Astrocyte (in vitro differentiated cells and primary cell): Measurements from ENCODE around the gene CCDC6. TPM values are rescaled to one million over a fixed set of nuclear protein-coding genes. Genes with fewer than 3 reads are reported as not detected.

Experiments
- DNase-seq: peaks from one replicate; pipeline ENCODE4 v3.0.0-alpha.2; 2010; ENCODE audit warnings: low read depth
- FAIRE-seq: peaks from 2 replicates; lab custom pipeline; 2011; peaks lifted over from hg19 to GRCh38; lab: Jason Lieb, UNC
- H2AFZ ChIP-seq: 2 replicates; pipeline ENCODE4 v1.6.0; 2012; ENCODE audit warnings: low read depth, low read length, inconsistent platforms
- H3K27ac ChIP-seq: 2 replicates; pipeline ENCODE4 v1.5.1; 2011; ENCODE audit warnings: low read depth, low read length, inconsistent platforms
- H3K27me3 ChIP-seq: 2 replicates; pipeline ENCODE4 v1.6.0; 2011; ENCODE audit warnings: low read length, inconsistent platforms; ENCODE audit not compliant: insufficient read depth
- H3K36me3 ChIP-seq: 2 replicates; pipeline ENCODE4 v1.5.1; 2011; ENCODE audit warnings: low read length, inconsistent platforms; ENCODE audit not compliant: insufficient read depth
- H3K4me1 ChIP-seq: 2 replicates; pipeline ENCODE4 v1.5.1; 2011; ENCODE audit warnings: low read length, inconsistent platforms; ENCODE audit not compliant: insufficient read depth
- H3K4me2 ChIP-seq: 2 replicates; pipeline ENCODE4 v1.6.0; 2012; ENCODE audit warnings: low read length, inconsistent platforms
- H3K4me3 ChIP-seq: 2 replicates; pipeline ENCODE4 v1.5.1; 2011; ENCODE audit warnings: low read depth, mild to moderate bottlenecking, low read length, inconsistent platforms; ENCODE audit not compliant: insufficient read depth
- H3K79me2 ChIP-seq: 2 replicates; pipeline ENCODE4 v1.6.0; 2012; ENCODE audit warnings: mild to moderate bottlenecking, low read length, inconsistent platforms; ENCODE audit not compliant: insufficient read depth
- H3K9ac ChIP-seq: 2 replicates; pipeline ENCODE4 v1.6.0; 2012; ENCODE audit warnings: mild to moderate bottlenecking, low read length, inconsistent platforms
- H3K9me3 ChIP-seq: 2 replicates; pipeline ENCODE4 v1.5.1; 2012; ENCODE audit warnings: low read depth, mild to moderate bottlenecking, low read length, inconsistent platforms; ENCODE audit not compliant: insufficient read depth
- H4K20me1 ChIP-seq: 2 replicates; pipeline ENCODE4 v1.6.0; 2012; ENCODE audit warnings: low read length, inconsistent platforms; ENCODE audit not compliant: insufficient read depth
- H3K27ac Mint-ChIP-seq: one replicate; pipeline ENCODE4 v1.8.0; 2021; ENCODE audit warnings: mild to moderate bottlenecking, mixed read lengths; ENCODE audit not compliant: unreplicated experiment
- H3K27me3 Mint-ChIP-seq: one replicate; pipeline ENCODE4 v1.8.0; 2021; ENCODE audit warnings: low read depth, mixed read lengths; ENCODE audit not compliant: unreplicated experiment
- H3K36me3 Mint-ChIP-seq: one replicate; pipeline ENCODE4 v1.8.0; 2021; ENCODE audit warnings: low read depth, mixed read lengths; ENCODE audit not compliant: unreplicated experiment
- H3K4me1 Mint-ChIP-seq: one replicate; pipeline ENCODE4 v1.8.0; 2021; ENCODE audit warnings: low read depth, mixed read lengths; ENCODE audit not compliant: unreplicated experiment
- H3K4me3 Mint-ChIP-seq: one replicate; pipeline ENCODE4 v1.8.0; 2021; ENCODE audit warnings: mild to moderate bottlenecking, moderate library complexity, mixed read lengths; ENCODE audit not compliant: unreplicated experiment
- H3K9me3 Mint-ChIP-seq: one replicate; pipeline ENCODE4 v1.8.0; 2021; ENCODE audit warnings: mild to moderate bottlenecking, mixed read lengths; ENCODE audit not compliant: unreplicated experiment
- EZH2 ChIP-seq: IDR thresholded peaks from 2 replicates; pipeline ENCODE4 v1.6.1; 2012; ENCODE audit warnings: mild to moderate bottlenecking, low read length, inconsistent platforms; ENCODE audit not compliant: insufficient read depth
- total RNA-seq: library from RNA; stranded (reverse); gene quantifications from 2 replicates; pipeline ENCODE4 v1.2.1, GENCODE V29; 2021
- TF ChIP-seq, protein P1 (sequence below): IDR thresholded peaks from 2 replicates; pipeline ENCODE4 v1.5.1; 2011; ENCODE audit warnings: low read depth, mild to moderate bottlenecking, inconsistent platforms, low read length, moderate library complexity; ENCODE audit not compliant: insufficient read depth

Gene CCDC6
- total RNA-seq, 1 donor from 2014 or later = 69.4 TPM

- no peaks in the 10 kb centered on the region for H3K4me1 Mint-ChIP-seq
- H3K9me3 Mint-ChIP-seq = no peaks in the 10 kb centered on the region
- no peaks in the 10 kb centered on the region for H3K36me3 ChIP-seq
- H3K27me3 Mint-ChIP-seq = no peaks in the 10 kb centered on the region
- H3K4me3 Mint-ChIP-seq = no peak overlapping the region
- no peak overlapping the region for H3K9ac ChIP-seq
- TF ChIP-seq, protein P1, sequence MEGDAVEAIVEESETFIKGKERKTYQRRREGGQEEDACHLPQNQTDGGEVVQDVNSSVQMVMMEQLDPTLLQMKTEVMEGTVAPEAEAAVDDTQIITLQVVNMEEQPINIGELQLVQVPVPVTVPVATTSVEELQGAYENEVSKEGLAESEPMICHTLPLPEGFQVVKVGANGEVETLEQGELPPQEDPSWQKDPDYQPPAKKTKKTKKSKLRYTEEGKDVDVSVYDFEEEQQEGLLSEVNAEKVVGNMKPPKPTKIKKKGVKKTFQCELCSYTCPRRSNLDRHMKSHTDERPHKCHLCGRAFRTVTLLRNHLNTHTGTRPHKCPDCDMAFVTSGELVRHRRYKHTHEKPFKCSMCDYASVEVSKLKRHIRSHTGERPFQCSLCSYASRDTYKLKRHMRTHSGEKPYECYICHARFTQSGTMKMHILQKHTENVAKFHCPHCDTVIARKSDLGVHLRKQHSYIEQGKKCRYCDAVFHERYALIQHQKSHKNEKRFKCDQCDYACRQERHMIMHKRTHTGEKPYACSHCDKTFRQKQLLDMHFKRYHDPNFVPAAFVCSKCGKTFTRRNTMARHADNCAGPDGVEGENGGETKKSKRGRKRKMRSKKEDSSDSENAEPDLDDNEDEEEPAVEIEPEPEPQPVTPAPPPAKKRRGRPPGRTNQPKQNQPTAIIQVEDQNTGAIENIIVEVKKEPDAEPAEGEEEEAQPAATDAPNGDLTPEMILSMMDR = no peak
- TF ChIP-seq EZH2 = no peak
- H4K20me1 ChIP-seq = no peaks in the 10 kb centered on the region
- no peak overlapping the region for H3K4me2 ChIP-seq
- H3K27me3 ChIP-seq = no peaks in the 10 kb centered on the region
- no peaks in the 10 kb centered on the region for H3K79me2 ChIP-seq
- H3K27ac ChIP-seq = no peak overlapping the region
- DNase-seq (no peak), FAIRE-seq (no peak)
- H3K4me1 ChIP-seq = no peaks in the 10 kb centered on the region
- no peaks in the 10 kb centered on the region for H3K36me3 Mint-ChIP-seq
- H3K4me3 ChIP-seq = no peak overlapping the region
- no peak overlapping the region for H3K27ac Mint-ChIP-seq
- H2AFZ ChIP-seq = no peak overlapping the region
- no peaks in the 10 kb centered on the region for H3K9me3 ChIP-seq
Measured at GRCh38 chr10:59945590-59945989, 39.2 kb upstream of the CCDC6 start.

DNA sequence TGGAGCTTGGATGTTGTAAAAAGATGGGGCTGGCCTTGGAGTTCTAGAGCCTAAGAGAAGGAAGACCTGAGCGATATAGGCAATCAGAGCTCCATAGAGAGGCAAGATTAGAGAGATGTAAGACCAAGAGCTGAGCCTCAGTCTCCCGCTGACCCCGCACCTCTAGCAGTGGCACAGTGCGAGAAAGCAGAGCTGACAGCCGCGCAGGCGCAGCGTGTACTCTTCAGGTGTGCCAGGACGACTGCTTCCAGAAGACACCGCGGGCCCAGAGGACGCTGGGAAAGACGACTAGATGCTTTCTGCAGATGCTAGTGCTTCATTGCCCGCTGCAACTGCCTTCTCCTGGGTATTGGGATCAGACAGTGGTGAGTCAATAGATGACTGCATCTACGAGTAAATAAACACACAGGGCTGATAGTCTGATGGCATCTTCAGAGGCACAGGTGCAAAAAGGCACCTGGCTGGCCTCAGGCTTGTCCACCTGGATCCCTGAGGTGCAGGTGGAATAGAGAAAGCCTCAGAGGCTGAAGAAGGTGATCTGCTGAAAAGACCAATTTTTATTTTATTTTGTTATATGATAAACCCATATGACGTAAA is 38.1 kb upstream of the CCDC6 start:
- Histone ChIP-seq H3K9ac (no peak overlapping the region), H3K27ac (no peak overlapping the region), H3K9me3 (no peaks in the 10 kb centered on the region), H2AFZ (no peak overlapping the region), H3K36me3 (no peaks in the 10 kb centered on the region), H3K79me2 (no peaks in the 10 kb centered on the region), H3K4me3 (no peak overlapping the region), H3K4me1 (no peaks in the 10 kb centered on the region), H3K27me3 (no peaks in the 10 kb centered on the region), H4K20me1 (no peaks in the 10 kb centered on the region), H3K4me2 (no peak overlapping the region)
- Mint-ChIP-seq H3K27ac (no peak overlapping the region), H3K9me3 (peaks cover under 1% of the 10 kb centered on the region), H3K36me3 (no peaks in the 10 kb centered on the region), H3K27me3 (no peaks in the 10 kb centered on the region), H3K4me3 (no peak overlapping the region), H3K4me1 (no peaks in the 10 kb centered on the region)
- DNase-seq (no peak), FAIRE-seq (no peak)
- no peak for TF ChIP-seq EZH2
- TF ChIP-seq, protein P1 = no peak

- no peaks in the 10 kb centered on the region for H4K20me1 ChIP-seq
- Mint-ChIP-seq H3K27ac (no peak overlapping the region), H3K27me3 (no peaks in the 10 kb centered on the region), H3K4me3 (no peak overlapping the region), H3K36me3 (no peaks in the 10 kb centered on the region), H3K4me1 (no peaks in the 10 kb centered on the region), H3K9me3 (peaks cover 3% of the 10 kb centered on the region)
- DNase-seq (no peak), FAIRE-seq (no peak)
- no peaks in the 10 kb centered on the region for H3K79me2 ChIP-seq
- no peak overlapping the region for H3K27ac ChIP-seq
- H3K4me2 ChIP-seq = no peak overlapping the region
- H2AFZ ChIP-seq = no peak overlapping the region
- no peaks in the 10 kb centered on the region for H3K36me3 ChIP-seq
- no peaks in the 10 kb centered on the region for H3K9me3 ChIP-seq
- no peaks in the 10 kb centered on the region for H3K4me1 ChIP-seq
- no peaks in the 10 kb centered on the region for H3K27me3 ChIP-seq
- no peak overlapping the region for H3K4me3 ChIP-seq
- no peak overlapping the region for H3K9ac ChIP-seq
- TF ChIP-seq, protein P1 = no peak
- no peak for TF ChIP-seq EZH2
Measured at GRCh38 chr10:59942556-59942955, 36.2 kb upstream of the CCDC6 start.
